ENCODE results near the gene FAM193A.
"Not testable (repeated sequence)": the region's sequence is repeated elsewhere in the genome, so short reads cannot be mapped to it uniquely, and the experiment has no call there.

Gene FAM193A

DNA sequence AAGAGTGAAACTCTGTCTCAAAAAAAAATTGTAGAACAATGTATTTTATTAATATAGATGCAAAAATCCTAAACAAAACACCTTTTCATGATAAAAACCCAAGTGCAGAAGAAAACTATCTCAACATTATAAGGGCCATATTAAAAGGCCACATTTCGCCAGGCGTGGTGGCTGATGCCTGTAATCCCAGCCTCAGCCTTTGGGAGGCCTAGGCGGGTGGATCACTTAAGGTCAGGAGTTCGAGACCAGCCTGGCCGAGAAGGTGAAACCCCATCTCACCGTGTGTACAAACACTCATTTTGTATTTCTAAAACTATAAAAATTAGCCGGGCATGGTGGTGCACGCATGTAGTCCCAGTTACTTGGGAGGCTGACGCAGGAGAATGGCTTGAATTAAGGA, 9.9 kb upstream of the FAM193A start:
- TF ChIP-seq, protein P1, sequence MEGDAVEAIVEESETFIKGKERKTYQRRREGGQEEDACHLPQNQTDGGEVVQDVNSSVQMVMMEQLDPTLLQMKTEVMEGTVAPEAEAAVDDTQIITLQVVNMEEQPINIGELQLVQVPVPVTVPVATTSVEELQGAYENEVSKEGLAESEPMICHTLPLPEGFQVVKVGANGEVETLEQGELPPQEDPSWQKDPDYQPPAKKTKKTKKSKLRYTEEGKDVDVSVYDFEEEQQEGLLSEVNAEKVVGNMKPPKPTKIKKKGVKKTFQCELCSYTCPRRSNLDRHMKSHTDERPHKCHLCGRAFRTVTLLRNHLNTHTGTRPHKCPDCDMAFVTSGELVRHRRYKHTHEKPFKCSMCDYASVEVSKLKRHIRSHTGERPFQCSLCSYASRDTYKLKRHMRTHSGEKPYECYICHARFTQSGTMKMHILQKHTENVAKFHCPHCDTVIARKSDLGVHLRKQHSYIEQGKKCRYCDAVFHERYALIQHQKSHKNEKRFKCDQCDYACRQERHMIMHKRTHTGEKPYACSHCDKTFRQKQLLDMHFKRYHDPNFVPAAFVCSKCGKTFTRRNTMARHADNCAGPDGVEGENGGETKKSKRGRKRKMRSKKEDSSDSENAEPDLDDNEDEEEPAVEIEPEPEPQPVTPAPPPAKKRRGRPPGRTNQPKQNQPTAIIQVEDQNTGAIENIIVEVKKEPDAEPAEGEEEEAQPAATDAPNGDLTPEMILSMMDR (conservative IDR thresholded peaks at IDR 0.05): no peak
- no peak overlapping the region for H3K27ac ChIP-seq

DNA sequence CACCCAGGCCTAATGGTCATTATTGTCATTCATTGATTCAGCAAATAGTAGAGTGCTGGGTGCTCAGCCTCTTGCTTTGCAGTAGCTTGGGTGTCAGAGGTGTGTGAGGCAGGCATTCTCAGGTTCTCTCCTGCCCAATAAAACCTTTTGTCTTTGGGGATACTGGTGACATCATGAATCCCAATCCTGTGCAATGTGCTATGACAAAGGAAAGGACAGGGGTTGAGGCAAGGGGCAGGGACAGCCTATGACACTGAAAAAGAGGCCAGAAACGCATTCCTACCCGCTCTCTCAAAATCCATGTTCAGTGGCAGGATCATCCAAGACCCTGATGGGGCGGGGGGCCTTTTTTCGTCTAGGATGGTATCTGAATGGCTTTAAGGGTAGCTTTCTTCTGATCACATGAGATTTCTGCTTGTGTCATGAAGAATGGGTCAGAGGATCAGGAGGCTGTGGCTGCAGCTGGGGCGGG, 1.5 kb upstream of the FAM193A start:
- TF ChIP-seq, protein P1 (conservative IDR thresholded peaks at IDR 0.05): no peak
- peak overlapping the region; percentile 93 for H3K27ac ChIP-seq

DNA sequence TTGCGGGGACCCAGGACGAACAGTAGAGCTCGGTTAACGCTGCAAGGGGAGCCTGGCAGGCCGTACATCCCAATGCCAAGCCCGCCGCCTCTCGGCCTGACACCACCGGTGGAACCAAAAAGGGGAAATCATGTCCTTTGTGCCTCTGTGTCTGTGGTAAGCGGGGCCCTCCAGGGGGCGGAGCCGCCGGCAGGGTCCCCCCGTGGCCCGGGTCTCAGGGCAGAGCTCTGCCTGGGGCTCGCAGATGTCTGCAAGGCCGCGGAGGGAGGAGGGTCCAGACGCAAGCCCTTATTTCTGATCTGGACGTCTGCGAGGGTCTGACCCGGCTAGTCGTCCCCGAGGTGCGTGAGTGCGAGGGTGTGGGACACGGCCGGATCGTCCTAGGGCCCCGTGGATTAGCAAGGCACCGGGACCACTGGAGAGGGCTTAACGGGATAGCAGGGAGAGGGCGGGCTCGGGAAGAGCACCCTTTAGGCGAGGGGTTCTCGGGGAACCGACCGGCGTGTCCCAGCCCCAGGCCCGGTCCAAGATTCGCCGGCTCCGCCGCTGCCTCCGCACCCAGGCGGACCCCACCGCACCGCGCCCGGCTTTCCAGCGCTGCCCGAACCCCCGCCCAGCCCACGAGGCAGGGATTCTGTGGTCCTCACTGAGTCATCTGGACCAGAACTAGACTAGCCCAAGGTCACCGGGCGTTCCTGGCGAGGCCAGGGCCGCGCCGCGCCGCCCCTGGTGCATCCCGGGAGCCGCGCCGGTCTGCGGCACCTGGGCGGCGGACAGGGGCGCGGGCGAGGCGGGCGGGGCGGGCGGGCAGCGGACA, 863 bp upstream of the FAM193A start:
- TF ChIP-seq, protein P1 (conservative IDR thresholded peaks at IDR 0.05): no peak
- peak overlapping the region; percentile 93 for H3K27ac ChIP-seq

DNA sequence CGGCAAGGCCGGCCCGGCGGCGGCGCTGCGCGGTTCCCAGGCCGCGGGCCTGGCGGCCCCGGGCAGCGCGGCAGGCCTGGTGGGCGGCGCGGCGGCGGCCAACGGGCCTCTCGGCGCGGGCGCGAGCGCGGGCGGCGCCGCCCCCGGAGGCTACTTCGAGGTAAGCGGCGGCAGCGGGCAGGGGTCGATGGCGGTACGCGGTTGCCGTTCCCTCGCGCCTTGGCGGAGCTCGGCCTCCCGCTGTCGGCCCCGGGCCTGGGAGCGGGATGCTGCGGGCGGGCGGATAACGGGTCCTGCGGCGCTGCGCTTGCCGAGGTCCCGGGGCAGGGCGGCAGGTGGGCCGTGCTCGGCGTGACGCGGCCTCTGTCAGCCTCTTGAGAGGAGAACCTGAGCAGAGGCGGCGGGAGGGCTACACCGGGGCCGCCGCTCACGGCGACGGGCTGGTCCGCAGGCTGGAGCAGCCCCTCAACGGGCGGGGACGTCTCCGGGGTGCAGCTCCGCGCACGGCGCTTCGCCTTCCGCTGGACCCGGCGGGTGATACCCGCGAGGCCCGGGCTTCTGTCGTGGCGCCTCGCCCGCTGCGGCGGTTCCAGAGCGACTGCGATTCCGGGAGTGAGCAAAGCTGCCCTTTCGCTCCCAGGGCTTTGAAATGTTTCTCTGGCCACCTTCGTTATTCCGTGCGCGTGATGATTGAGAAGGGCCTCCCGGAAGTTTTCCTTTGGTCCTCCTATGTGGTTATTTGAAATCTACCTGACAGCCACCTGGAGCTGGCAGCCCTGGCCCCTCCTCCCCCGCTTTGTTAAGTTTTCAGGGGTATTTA, 774 bp downstream of the FAM193A start:
- H3K27ac ChIP-seq: peak overlapping the region; percentile 93
- TF ChIP-seq, protein P1 (conservative IDR thresholded peaks at IDR 0.05): no peak

DNA sequence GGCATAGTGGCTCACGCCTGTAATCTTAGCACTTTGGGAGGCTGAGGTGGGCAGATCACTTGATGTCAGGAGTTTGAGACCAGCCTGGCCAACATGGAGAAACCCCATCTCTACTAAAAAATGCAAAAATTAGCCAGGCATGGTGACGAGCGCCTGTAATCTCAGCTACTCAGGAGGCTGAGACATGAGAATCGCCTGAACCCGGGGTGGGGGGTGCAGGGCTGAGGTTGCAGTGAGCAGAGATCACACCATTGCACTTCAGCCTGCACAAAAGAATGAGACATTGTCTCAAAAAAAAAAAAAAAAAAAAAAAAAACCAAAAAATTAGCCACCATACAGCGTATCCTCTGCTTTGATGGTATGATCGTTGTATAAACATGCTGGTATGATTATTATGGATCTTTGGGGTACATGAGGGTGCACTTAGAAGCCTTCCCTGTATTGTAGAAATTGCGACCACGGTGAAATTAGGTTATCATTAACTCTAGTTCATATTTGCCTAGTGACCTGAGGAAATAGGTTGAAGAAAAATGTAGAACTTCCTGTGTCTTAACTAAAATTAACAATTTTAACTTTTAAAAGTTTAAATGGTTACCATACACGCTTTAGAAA, 7.2 kb downstream of the FAM193A start:
- not testable (repeated sequence) for H3K27ac ChIP-seq

DNA sequence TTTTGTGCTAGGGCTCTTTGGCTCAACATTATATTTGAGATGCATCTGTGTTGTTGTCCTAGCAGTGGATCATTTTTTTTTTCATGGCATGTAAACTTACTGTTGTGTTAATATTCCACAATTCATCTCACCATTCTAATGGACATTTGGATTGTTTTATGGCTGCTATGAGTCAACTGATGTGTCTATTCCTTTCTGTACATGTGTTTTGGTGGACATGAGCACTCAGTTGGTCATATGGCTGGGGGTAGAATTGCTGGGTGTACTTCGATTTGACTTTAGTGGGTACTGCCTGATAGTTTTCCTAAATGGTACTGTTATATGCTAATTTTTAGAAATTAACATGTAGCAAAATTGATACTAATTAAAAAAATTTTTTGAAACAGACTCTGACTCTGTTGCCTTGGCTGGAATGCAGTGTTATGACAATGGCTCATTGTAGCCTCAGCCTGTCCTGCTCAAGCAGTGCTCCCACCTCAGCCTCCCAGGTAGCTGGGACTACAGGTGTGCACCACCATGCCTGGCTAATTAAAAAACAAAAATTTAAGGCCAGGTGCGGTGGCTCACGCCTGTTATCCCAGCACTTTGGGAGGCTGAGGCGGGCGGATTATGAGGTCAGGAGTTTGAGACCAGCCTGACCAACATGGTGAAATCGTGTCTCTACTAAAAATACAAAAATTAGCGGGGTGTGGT, 9.0 kb downstream of the FAM193A start:
- TF ChIP-seq, protein P1 (conservative IDR thresholded peaks at IDR 0.05): no peak
- no peak overlapping the region for H3K27ac ChIP-seq

DNA sequence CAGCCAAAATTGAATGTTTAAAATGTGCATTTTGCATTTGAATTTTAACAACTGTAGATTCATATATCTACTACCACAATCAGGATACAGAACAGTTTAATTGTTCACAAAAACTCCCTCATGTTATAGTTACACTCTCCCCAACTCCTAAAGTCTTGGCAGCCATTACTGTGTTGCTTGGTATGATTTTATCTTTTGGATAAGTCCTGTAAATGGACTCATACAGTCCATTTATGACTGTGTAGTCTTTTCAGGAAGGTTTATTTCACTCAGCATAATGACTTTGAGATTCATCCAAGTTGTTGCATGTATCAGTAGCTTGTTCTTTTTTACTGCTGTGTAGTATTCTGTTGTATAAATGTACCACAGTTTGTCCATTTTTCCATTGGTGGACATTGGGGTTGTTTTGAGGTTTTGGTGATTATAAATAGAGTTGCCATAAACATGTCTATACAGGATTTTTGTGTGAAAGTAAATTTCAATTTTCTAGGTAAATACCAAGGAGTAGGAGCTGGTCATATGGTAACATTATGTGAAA, 9.9 kb downstream of the FAM193A start:
- TF ChIP-seq, protein P1 (conservative IDR thresholded peaks at IDR 0.05): no peak
- no peak overlapping the region for H3K27ac ChIP-seq

DNA sequence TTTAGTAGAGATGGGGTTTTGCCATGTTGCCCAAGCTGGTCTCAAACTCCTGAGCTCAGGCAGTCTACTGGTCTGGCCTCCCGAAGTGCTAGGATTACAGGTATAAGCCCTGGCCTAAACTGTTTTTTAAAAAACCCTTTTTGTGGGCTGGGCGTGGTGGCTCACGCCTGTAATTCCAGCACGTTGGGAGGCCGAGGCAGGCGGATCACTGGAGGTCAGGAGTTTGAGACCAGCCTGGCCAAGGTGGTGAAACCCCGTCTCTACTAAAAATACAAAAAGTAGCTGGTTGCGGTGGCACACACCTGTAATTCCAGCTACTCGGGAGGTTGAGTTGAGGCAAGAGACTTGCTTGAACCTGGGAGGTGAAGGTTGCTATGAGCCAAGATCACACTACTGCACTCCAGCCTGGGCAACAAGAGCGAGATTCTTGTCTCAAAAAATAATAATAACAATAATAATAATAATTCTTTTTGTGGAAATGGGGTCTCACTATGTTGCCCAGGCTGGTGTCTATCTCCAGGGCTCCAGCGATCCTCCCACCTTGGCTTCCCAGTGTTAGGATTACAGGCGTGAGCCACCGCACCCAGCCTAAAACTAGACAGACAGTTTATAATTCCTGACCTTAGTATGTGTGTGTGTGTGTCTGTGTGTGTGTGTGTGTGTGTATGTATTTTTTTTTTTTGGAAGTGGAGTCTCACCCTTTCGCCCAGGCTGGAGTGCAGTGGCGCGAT, 10.7 kb downstream of the FAM193A start:
- not testable (repeated sequence) for H3K27ac ChIP-seq
